Measurements from ENCODE around the gene MOV10.
"Not testable (repeated sequence)": the region's sequence is repeated elsewhere in the genome, so short reads cannot be mapped to it uniquely, and the experiment has no call there.

The MOV10 gene

DNA sequence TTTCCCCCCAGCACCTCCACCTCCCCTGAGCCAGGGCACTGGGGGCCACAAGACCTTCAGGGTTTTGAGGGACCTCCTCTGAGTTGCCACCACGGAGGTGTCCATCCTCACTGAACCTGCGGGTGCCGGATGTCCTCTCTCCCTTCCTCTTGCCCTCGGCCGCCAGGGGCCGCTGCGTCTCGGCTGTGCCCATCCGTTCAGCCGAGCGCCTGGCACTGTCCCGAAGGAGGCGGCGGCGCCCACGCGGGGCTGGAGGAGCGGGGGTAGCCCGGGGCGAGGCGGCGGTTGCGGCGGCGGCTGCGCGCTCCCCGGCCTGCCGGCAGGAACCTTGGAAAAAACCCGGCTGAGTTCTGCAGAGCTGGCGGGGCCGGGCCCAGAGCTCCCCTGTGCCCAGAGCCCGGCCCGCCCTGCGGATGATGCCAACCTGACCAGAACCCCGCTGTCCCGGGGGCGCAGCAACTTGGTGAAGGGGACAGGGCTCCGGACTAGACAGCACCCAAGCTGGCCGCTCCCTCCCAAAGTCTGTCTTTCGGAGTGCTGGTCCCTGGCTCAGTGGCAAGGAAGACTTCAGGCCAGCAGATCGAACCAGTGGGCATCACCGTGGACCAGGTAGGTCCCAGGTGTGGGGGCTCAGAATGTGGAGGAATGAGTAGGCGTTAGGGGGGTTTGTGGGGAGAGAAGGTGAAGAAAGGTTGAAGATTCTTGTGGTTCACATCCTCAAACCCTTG is 44.4 kb downstream of the MOV10 start:
- H3K4me3 ChIP-seq = peak overlapping the region; percentile 65
- no peak for DNase-seq (ENCODE audit: low spot score)
- H3K27ac ChIP-seq = no peak overlapping the region
- TF ChIP-seq, protein P1, sequence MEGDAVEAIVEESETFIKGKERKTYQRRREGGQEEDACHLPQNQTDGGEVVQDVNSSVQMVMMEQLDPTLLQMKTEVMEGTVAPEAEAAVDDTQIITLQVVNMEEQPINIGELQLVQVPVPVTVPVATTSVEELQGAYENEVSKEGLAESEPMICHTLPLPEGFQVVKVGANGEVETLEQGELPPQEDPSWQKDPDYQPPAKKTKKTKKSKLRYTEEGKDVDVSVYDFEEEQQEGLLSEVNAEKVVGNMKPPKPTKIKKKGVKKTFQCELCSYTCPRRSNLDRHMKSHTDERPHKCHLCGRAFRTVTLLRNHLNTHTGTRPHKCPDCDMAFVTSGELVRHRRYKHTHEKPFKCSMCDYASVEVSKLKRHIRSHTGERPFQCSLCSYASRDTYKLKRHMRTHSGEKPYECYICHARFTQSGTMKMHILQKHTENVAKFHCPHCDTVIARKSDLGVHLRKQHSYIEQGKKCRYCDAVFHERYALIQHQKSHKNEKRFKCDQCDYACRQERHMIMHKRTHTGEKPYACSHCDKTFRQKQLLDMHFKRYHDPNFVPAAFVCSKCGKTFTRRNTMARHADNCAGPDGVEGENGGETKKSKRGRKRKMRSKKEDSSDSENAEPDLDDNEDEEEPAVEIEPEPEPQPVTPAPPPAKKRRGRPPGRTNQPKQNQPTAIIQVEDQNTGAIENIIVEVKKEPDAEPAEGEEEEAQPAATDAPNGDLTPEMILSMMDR (IDR thresholded peaks at IDR 0.05) = peak; percentile 88

DNA sequence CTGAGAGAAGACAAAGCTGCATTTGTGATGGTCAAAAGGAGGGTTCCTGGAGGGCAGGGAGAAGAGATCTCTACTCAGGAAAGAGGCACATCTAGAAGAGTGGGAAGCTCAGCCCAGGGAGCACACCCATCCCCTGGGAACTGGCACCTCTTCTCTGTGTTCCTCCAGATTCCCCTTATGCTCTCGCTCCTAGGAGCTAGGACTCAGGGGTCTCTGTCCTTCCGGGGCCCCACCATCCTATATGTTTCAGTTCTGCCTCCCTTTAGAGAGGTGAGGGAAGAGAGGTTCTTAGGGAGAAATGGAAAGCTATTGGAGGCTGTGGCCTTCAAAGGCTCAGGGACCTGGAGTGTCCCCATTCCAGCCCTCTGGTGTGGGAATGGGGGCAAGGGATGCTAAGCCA is 45.2 kb downstream of the MOV10 start:
- H3K27ac ChIP-seq = no peak overlapping the region
- no peak overlapping the region for H3K4me3 ChIP-seq
- DNase-seq (ENCODE audit: low spot score) = peak; percentile 64
- TF ChIP-seq, protein P1 (IDR thresholded peaks at IDR 0.05) = no peak

DNA sequence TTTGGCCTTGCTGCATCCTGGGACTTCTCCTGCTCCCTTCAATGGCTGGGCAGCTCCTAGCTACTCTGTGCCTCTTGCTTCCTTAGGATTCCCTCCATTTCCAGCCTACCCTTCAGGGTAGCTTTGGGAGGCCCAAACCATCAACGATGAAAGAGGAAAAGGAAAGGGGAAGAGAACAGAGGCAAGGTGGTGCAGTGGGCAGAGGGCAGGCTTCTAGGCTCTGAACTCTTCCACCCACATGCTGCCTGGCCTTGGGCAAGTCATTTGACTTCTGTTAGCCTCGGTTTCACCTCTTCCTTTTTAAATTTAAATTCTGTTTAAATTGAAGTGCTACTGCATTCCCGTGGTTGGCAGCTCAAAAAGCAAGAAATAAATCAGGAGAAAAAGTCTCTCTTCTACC is 46.3 kb downstream of the MOV10 start:
- TF ChIP-seq, protein P1 (IDR thresholded peaks at IDR 0.05) = no peak
- H3K27ac ChIP-seq = no peak overlapping the region
- no peak for DNase-seq (ENCODE audit: low spot score)
- no peak overlapping the region for H3K4me3 ChIP-seq

DNA sequence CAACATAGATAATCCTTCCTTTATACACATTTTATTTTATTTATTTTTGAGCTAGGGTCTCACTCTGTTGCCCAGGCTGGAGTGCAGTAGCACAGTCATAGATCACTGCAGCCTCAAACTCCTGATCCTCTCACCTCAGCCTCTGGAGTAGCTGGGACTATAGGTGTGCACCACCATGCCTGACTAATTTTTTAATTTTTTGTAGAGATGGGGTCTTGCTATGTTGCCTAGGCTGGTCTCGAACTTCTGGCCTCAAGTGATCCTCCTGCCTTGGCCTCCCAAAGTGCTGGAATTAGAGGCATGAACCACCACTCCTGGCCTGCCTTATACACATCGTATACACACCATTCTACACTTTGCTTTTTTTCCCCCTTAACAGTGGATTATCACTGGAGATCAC is 46.8 kb downstream of the MOV10 start:
- H3K27ac ChIP-seq; H3K4me3 ChIP-seq; DNase-seq (ENCODE audit: low spot score): not testable (repeated sequence)

DNA sequence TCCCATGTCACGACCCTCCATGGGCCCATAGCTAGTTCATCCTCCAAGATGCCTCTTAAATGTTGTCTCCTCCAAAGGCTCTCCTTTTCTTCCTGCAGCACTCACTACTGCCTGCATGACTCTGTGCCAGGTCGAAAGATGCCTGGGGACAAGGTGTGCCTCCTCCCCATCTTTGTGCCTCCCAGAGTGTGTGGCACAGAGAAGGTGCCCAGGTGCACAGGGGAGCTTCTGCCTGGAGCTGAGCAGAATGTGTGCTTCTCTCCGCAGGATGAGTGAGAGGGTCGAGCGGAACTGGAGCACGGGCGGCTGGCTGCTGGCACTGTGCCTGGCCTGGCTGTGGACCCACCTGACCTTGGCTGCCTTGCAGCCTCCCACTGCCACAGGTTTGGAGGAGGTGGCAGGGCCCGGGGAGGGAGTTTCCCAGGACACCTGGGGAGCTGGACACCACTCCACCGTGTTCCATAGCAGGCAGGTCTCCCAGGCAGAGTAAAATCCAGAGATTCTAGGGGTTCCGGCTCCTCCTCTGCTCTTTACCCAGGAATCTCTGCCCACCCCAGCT is 47.6 kb downstream of the MOV10 start:
- H3K27ac ChIP-seq = no peak overlapping the region
- no peak for DNase-seq (ENCODE audit: low spot score)
- H3K4me3 ChIP-seq = no peak overlapping the region
- TF ChIP-seq, protein P1 (IDR thresholded peaks at IDR 0.05) = no peak

DNA sequence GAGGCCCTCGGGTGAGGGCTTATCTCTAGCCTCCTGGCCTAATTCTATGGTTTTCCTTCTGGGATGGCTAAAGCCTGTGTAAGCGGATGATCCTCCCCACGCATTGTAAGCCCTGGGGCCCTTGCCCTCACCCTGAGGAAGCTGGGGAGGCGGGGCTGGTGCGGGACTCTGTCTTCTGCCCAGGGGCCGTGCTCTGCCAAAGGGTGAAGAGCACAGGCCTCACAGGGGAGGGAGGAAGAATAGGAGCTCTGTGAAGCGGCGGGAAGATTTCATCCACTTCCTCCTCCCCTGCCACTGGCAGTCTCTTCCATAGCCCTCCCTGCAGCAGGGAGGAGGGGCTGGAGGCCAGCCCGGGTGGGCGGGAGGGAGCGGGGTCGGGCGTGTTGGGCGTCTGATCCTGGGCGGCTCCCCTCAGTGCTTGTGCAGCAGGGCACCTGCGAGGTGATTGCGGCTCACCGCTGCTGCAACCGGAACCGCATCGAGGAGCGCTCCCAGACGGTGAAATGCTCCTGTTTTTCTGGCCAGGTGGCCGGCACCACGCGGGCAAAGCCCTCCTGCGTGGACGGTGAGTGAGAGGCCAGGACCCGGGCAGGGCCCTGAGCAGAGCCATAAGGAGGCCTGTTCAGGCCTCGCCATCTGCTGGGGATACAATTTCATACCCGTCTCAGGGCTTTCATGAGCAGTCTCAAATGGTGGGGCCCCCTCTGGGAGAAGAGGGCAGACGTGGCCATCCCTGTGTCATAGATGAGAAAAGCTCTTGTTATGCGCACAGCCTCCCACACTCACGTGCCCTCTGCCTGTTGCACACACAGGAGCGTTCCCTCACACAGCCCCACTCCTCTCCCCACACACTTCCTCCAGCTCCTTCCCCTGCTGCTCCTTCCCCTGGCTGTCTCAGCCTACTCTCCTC is 48.4 kb downstream of the MOV10 start:
- TF ChIP-seq, protein P1 (IDR thresholded peaks at IDR 0.05) = no peak
- peak; percentile 70 for DNase-seq (ENCODE audit: low spot score)
- H3K4me3 ChIP-seq = peak overlapping the region; percentile 55
- no peak overlapping the region for H3K27ac ChIP-seq

DNA sequence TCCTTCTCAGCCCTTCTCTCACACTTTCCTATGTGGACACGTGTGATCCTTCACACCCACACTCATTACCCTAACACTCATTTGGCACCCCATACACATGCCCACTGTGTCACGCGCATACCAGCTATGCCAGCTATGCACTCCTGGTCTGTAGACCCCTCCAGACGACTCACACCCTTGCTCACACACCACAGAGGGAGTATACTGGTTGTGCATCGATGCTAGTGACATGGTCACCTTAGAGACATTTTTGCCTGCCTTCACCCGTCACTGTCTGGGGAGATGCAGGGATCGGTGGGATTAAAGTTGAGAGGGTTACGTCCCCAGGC is 49.0 kb downstream of the MOV10 start:
- H3K4me3 ChIP-seq = no peak overlapping the region
- no peak for DNase-seq (ENCODE audit: low spot score)
- no peak overlapping the region for H3K27ac ChIP-seq
- TF ChIP-seq, protein P1 (IDR thresholded peaks at IDR 0.05) = no peak

DNA sequence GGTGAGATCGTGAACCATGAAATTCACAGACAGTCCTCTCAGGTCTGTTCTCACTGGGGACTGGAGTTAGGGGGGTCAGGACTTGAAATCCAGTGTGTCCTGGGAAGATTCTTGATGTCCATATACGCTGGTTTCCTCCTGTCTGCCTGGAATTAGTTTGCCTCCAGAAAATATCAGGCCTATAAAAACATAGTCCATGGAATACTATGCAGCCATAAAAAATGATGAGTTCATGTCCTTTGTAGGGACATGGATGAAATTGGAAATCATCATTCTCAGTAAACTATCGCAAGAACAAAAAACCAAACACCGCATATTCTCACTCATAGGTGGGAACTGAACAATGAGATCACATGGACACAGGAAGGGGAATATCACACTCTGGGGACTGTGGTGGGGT is 49.8 kb downstream of the MOV10 start:
- H3K27ac ChIP-seq; DNase-seq (ENCODE audit: low spot score); H3K4me3 ChIP-seq: not testable (repeated sequence)

Data from coronary artery (tissue), 2 donors.